Tibial nerve (tissue), 4 donors: ENCODE measurements around the gene OR2V2. TPM values are rescaled to one million over a fixed set of nuclear protein-coding genes. Genes with fewer than 3 reads are reported as not detected.

Source experiments
- DNase-seq, 2 donors: peaks; one replicate each; pipeline ENCODE4 v3.0.0-alpha.2; 2019; ENCODE audit warnings: low spot score in 2 of 2
- H3K27ac ChIP-seq, 4 donors: fragments of 200-600 bp; sonication (generic) in 3 of 4; one replicate each; pipeline ENCODE4 v1.5.1; 2017 to 2019; ENCODE audit warnings: mild to moderate bottlenecking in 1 of 4
- H3K27me3 ChIP-seq, 2 donors: fragments of 200-600 bp; sonication (generic) in 1 of 2; one replicate each; pipeline versions ENCODE4 v1.5.1 to v1.6.0; 2017 to 2019
- H3K36me3 ChIP-seq, 3 donors: fragments of 200-600 bp; sonication (generic); one replicate each; pipeline ENCODE4 v1.5.1; 2018 to 2019
- H3K4me1 ChIP-seq, 4 donors: fragments of 200-600 bp; sonication (generic) in 3 of 4; one replicate each; pipeline ENCODE4 v1.5.1; 2017 to 2019
- H3K4me3 ChIP-seq, 4 donors: fragments of 200-600 bp; sonication (generic) in 3 of 4; one replicate each; pipeline ENCODE4 v1.5.1; 2017 to 2019; ENCODE audit warnings: mild to moderate bottlenecking in 1 of 4, moderate library complexity in 1 of 4
- H3K9me3 ChIP-seq, 4 donors: fragments of 200-600 bp; sonication (generic) in 3 of 4; one replicate each; pipeline ENCODE4 v1.5.1; 2017 to 2019
- EP300 ChIP-seq, 2 donors: sonication (generic); formaldehyde crosslinking; IDR thresholded peaks; one replicate each; pipeline ENCODE4 v1.6.1; 2017; ENCODE audit warnings: antibody characterized with exemption in 2 of 2, mild to moderate bottlenecking in 1 of 2
- POLR2A ChIP-seq, 2 donors: fragments of 450-650 bp; IDR thresholded peaks; one replicate each; pipeline ENCODE4 v1.6.1; 2017; ENCODE audit warnings: antibody characterized with exemption in 2 of 2, mild to moderate bottlenecking in 2 of 2, moderate library complexity in 2 of 2
- WGBS, 2 donors: methylation state at CpG; one replicate each; pipeline ENCODE4 v1.1.5; 2018; 5-methylcytosine and 5-hydroxymethylcytosine counted together
- total RNA-seq, 4 donors: library from RNA; depleted of rRNA; stranded (reverse); fragments of >200 nt; gene quantifications; one replicate each; pipeline ENCODE4 v1.1.0, GENCODE V29; 2016
- TF ChIP-seq, protein P1 (sequence below), 5 experiments: fragments of 200-600 bp in 3 of 5; fragments of 450-650 bp in 2 of 5; sonication (generic) in 3 of 5; IDR thresholded peaks; one replicate each; pipeline ENCODE4 v1.5.1; 2016 to 2019; ENCODE audit warnings: antibody characterized with exemption in 5 of 5, mild to moderate bottlenecking in 3 of 5, moderate library complexity in 2 of 5

OR2V2 gene
- total RNA-seq, 4 donors from 2014 or later = not detected

DNA sequence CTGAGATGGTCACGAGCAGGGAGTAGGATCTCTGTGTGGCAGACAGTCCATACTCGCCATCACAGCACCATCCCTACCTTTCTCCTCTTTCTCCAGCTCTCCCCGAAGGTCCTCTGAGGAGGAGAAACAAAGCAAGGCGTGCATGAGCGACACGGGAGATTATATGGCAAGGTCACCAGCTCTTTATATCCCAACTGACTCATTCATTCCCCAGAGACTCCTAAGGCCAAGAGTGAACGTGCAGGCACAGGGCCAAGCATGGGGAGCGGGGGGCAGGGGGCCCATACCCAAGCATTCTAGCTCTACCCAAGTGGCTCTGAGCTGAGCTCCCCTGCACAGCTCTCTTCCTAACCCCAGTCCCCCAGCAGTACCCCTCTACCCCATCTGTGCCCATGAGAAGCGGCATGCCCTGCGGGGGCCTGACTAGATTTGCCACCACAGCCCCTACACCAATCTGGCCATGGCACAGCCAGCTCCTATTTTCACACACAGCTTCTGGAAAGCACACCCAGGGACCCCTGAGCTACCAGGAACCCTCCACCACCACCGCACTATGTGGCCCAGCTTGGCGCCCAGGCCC, 50.8 kb downstream of the OR2V2 start:
- Histone ChIP-seq H3K36me3 (peaks cover 0 to 15% (median 0%) of the 10 kb centered on the region in 3 donors), H3K9me3 (no peaks in the 10 kb centered on the region), H3K4me3 (no peak overlapping the region), H3K4me1 (peaks cover 0 to 19% (median 0%) of the 10 kb centered on the region in 4 donors), H3K27me3 (no peaks in the 10 kb centered on the region), H3K27ac (no peak overlapping the region)
- TF ChIP-seq EP300 (IDR thresholded peaks at IDR 0.05) = no peak
- no peak for TF ChIP-seq POLR2A (IDR thresholded peaks at IDR 0.05)
- TF ChIP-seq, protein P1, sequence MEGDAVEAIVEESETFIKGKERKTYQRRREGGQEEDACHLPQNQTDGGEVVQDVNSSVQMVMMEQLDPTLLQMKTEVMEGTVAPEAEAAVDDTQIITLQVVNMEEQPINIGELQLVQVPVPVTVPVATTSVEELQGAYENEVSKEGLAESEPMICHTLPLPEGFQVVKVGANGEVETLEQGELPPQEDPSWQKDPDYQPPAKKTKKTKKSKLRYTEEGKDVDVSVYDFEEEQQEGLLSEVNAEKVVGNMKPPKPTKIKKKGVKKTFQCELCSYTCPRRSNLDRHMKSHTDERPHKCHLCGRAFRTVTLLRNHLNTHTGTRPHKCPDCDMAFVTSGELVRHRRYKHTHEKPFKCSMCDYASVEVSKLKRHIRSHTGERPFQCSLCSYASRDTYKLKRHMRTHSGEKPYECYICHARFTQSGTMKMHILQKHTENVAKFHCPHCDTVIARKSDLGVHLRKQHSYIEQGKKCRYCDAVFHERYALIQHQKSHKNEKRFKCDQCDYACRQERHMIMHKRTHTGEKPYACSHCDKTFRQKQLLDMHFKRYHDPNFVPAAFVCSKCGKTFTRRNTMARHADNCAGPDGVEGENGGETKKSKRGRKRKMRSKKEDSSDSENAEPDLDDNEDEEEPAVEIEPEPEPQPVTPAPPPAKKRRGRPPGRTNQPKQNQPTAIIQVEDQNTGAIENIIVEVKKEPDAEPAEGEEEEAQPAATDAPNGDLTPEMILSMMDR (IDR thresholded peaks at IDR 0.05) = no peak
- 75 to 86% methylated on average over 12 of the region's 12 CpGs for WGBS, 2 donors
- DNase-seq = no peak

DNA sequence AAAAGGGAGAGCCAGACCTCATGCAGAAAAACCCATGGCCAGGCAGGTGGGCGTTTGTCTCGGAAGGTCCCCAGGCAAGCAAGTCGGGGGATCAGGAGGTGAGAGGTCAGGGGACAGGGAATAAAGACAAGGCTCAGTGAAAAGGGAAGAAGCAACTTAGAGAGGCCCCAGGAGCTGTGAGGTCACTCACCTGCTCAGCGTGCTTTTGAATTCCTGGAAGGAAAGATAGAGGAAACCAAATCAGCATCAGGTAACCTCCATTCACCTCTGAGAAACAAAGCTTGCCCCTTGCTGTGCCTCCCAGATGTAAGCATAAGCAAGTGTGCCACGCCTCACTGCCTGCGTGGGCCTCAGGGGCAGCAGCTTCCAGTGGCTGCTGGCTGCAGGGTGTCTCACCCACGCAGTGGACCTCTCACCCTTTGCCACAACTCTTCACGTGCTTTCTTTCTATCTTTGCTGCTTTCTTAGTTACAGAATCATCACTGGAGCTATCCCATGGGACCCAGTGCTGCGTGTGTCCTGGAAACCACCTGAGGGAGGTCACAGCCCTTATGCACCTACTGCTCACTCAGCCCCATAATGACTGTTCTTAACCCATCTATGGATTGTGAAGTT, 51.6 kb downstream of the OR2V2 start:
- Histone ChIP-seq H3K9me3 (no peaks in the 10 kb centered on the region), H3K27ac (no peak overlapping the region), H3K4me1 (peaks cover 0 to 23% (median 1%) of the 10 kb centered on the region in 4 donors), H3K4me3 (no peak overlapping the region), H3K36me3 (peaks cover 0 to 15% (median 0%) of the 10 kb centered on the region in 3 donors), H3K27me3 (no peaks in the 10 kb centered on the region)
- 52 to 53% methylated on average over 9 of the region's 9 CpGs for WGBS, 2 donors
- no peak for DNase-seq
- TF ChIP-seq POLR2A (IDR thresholded peaks at IDR 0.05) = no peak
- TF ChIP-seq EP300 (IDR thresholded peaks at IDR 0.05) = no peak
- TF ChIP-seq, protein P1 (IDR thresholded peaks at IDR 0.05) = no peak

DNA sequence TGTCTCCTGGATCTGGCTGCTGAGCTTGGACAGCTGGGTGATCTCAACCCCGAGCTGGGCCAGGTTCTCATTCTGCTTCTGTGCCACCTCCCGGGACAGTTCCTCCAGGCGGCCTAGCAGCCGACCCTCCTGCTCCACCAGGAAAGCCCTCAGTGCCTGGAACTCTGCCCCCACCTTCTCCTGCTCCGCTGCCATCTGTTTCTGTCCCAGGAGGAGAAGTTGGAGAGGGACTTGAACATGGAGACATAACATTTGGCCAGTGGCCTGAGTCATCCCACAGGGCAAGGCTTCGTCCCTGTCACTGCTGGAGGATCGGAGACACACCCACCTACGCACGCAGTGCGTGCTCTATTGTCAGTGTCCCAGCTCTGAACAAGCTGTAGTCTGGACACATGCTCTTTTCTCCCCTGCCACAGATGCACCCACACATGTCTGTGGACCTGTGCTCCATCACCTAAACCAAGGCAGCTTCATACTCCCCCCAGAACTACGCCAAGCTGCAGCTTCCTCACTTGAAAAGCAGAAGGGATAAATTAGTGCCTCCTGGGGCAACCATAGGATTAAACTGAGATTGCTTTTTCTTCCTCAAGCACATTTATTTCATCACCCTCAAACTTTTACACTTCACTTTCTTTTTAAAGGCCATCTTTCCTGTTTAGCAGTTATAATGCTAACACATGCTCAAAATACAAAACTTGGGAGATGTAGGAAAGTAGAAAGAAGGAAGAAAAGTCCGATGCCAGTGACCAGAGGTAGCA, 52.7 kb downstream of the OR2V2 start:
- 69 to 78% methylated on average over 12 of the region's 12 CpGs for WGBS, 2 donors
- no peaks in the 10 kb centered on the region for H3K9me3 ChIP-seq
- TF ChIP-seq, protein P1 (IDR thresholded peaks at IDR 0.05) = no peak
- no peak for TF ChIP-seq EP300 (IDR thresholded peaks at IDR 0.05)
- no peak for TF ChIP-seq POLR2A (IDR thresholded peaks at IDR 0.05)
- DNase-seq = no peak
- H3K36me3 ChIP-seq = peaks cover 0 to 15% (median 0%) of the 10 kb centered on the region in 3 donors
- no peak overlapping the region for H3K27ac ChIP-seq
- H3K27me3 ChIP-seq = no peaks in the 10 kb centered on the region
- no peak overlapping the region for H3K4me3 ChIP-seq
- peaks cover 0 to 23% (median 3%) of the 10 kb centered on the region in 4 donors for H3K4me1 ChIP-seq

DNA sequence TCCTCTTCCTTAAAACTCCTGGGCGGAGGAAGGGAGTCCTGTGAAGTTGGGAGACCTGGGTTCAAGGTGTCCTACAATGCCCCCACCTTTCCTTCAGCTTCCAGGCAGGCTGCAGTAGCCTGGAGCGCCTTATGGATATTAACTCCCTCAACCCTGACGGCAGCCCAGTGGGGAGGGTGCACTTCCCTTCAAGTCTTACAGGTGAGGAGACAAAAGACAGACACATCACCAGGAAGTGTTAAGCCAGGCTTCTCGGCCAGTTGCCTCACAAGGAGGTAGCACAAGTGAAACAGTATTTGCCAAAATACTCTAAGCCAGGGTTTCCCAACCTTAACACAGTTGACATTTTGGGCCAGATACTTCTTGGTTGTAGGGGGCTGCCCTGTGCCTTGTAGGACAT, 53.4 kb downstream of the OR2V2 start:
- Histone ChIP-seq H3K4me3 (no peak overlapping the region), H3K36me3 (peaks cover 0 to 9% (median 0%) of the 10 kb centered on the region in 3 donors), H3K9me3 (no peaks in the 10 kb centered on the region), H3K4me1 (peaks cover 0 to 30% (median 7%) of the 10 kb centered on the region in 4 donors), H3K27me3 (no peaks in the 10 kb centered on the region), H3K27ac (no peak overlapping the region)
- TF ChIP-seq EP300 (IDR thresholded peaks at IDR 0.05) (no peak), POLR2A (IDR thresholded peaks at IDR 0.05) (no peak)
- TF ChIP-seq, protein P1 (IDR thresholded peaks at IDR 0.05) = no peak
- DNase-seq = no peak
- 60 to 66% methylated on average over 4 of the region's 4 CpGs for WGBS, 2 donors
